GM23338 (cell line): ENCODE results near the gene TAPBP. TPM values are rescaled to one million over a fixed set of nuclear protein-coding genes. Genes with fewer than 3 reads are reported as not detected.

Experiments
- ATAC-seq: fragments of 200-7000 bp; cut with Tn5 transposase; 3 replicates; pipeline ENCODE4 v1.9.1; 2020
- DNase-seq: peaks from one replicate; pipeline ENCODE4 v3.0.0-alpha.2; 2015; ENCODE audit warnings: low spot score
- H2AFZ ChIP-seq: fragments of 200-600 bp; sonication (generic); 2 replicates; pipeline ENCODE4 v1.8.0; 2016; ENCODE audit warnings: antibody characterized with exemption, mild to moderate bottlenecking, moderate library complexity
- H3F3A ChIP-seq: fragments of 200-600 bp; sonication (generic); replicated peaks from 2 replicates; pipeline ENCODE4 v1.8.0; 2017; ENCODE audit warnings: antibody characterized with exemption, mixed run types, low read depth
- H3K27ac ChIP-seq: fragments of 200-600 bp; sonication (generic); 2 replicates; pipeline ENCODE4 v1.6.1; 2016; ENCODE audit warnings: low read depth
- H3K27me3 ChIP-seq: fragments of 200-600 bp; sonication (generic); 2 replicates; pipeline ENCODE4 v1.8.0; 2016; ENCODE audit warnings: mild to moderate bottlenecking, mixed run types, moderate library complexity; ENCODE audit not compliant: insufficient read depth
- H3K36me3 ChIP-seq: fragments of 200-600 bp; sonication (generic); 2 replicates; pipeline ENCODE4 v1.8.0; 2016; ENCODE audit warnings: mild to moderate bottlenecking; ENCODE audit not compliant: insufficient read depth
- H3K4me1 ChIP-seq: fragments of 200-600 bp; sonication (generic); 2 replicates; pipeline ENCODE4 v1.8.0; 2016; ENCODE audit warnings: mild to moderate bottlenecking, moderate library complexity; ENCODE audit not compliant: insufficient read depth
- H3K4me2 ChIP-seq: fragments of 200-600 bp; sonication (generic); 2 replicates; pipeline ENCODE4 v1.7.1; 2017; ENCODE audit warnings: mixed run types
- H3K4me3 ChIP-seq: fragments of 200-600 bp; sonication (generic); 2 replicates; pipeline ENCODE4 v1.6.1; 2016; ENCODE audit warnings: mixed run types
- H3K79me2 ChIP-seq: fragments of 200-600 bp; sonication (generic); replicated peaks from 2 replicates; pipeline ENCODE4 v1.8.0; 2017; ENCODE audit warnings: mild to moderate bottlenecking; ENCODE audit not compliant: insufficient read depth
- H3K9me2 ChIP-seq: fragments of 200-600 bp; sonication (generic); 2 replicates; pipeline ENCODE4 v1.8.0; 2017; ENCODE audit not compliant: insufficient read depth
- H4K20me1 ChIP-seq: fragments of 200-600 bp; sonication (generic); replicated peaks from 2 replicates; pipeline ENCODE4 v1.8.0; 2017; ENCODE audit warnings: mild to moderate bottlenecking; ENCODE audit not compliant: insufficient read depth
- H3K27ac Mint-ChIP-seq: 2 replicates; pipeline ENCODE4 v1.8.0; 2020; ENCODE audit warnings: inconsistent platforms, mild to moderate bottlenecking, moderate library complexity, mixed read lengths
- H3K27me3 Mint-ChIP-seq: 3 replicates; pipeline ENCODE4 v1.8.0; 2022; ENCODE audit warnings: low read depth, mild to moderate bottlenecking, moderate library complexity, mixed read lengths, inconsistent platforms; ENCODE audit not compliant: insufficient read depth, poor library complexity
- H3K36me3 Mint-ChIP-seq: 3 replicates; pipeline ENCODE4 v1.8.0; 2021; ENCODE audit warnings: low read depth, mild to moderate bottlenecking, inconsistent platforms, moderate library complexity, mixed read lengths
- H3K4me1 Mint-ChIP-seq: 3 replicates; pipeline ENCODE4 v1.8.0; 2020; ENCODE audit warnings: mild to moderate bottlenecking, inconsistent platforms, mixed read lengths
- H3K4me3 Mint-ChIP-seq: 3 replicates; pipeline ENCODE4 v1.8.0; 2021; ENCODE audit warnings: moderate library complexity, mild to moderate bottlenecking, inconsistent platforms, mixed read lengths
- H3K9me3 Mint-ChIP-seq: 3 replicates; pipeline ENCODE4 v1.8.0; 2020; ENCODE audit warnings: moderate library complexity, mild to moderate bottlenecking, inconsistent platforms, mixed read lengths
- CREB1 ChIP-seq: fragments of 250-450 bp; sonication (Bioruptor Pico); IDR thresholded peaks from 2 replicates; pipeline ENCODE4 v1.5.0; 2020; ENCODE audit warnings: low read depth, mild to moderate bottlenecking, moderate library complexity
- EZH2 ChIP-seq: fragments of 200-600 bp; sonication (generic); IDR thresholded peaks from one replicate; pipeline ENCODE4 v1.8.0; 2017; ENCODE audit warnings: antibody characterized with exemption, mild to moderate bottlenecking, low read depth; ENCODE audit not compliant: unreplicated experiment
- EZH2phosphoT487 ChIP-seq: fragments of 200-600 bp; sonication (generic); IDR thresholded peaks from one replicate; pipeline ENCODE4 v1.8.1; 2018; ENCODE audit warnings: antibody characterized with exemption; ENCODE audit not compliant: unreplicated experiment
- JUNB ChIP-seq: IDR thresholded peaks from one replicate; pipeline ENCODE4 v1.6.1; 2016; ENCODE audit warnings: antibody characterized with exemption; ENCODE audit not compliant: unreplicated experiment
- NANOG ChIP-seq: IDR thresholded peaks from 2 replicates; pipeline ENCODE4 v1.6.1; 2016; ENCODE audit warnings: antibody characterized with exemption, borderline replicate concordance
- POLR2AphosphoS5 ChIP-seq: IDR thresholded peaks from 2 replicates; pipeline ENCODE4 v1.6.1; 2016; ENCODE audit warnings: antibody characterized with exemption, low read depth
- STAT1 ChIP-seq: IDR thresholded peaks from one replicate; pipeline ENCODE4 v1.6.1; 2016; ENCODE audit warnings: antibody characterized with exemption; ENCODE audit not compliant: unreplicated experiment
- ZNF114 ChIP-seq: fragments of 250-450 bp; sonication (Bioruptor Pico); IDR thresholded peaks from 2 replicates; pipeline ENCODE4 v1.5.0; 2020; ENCODE audit warnings: mild to moderate bottlenecking, moderate library complexity
- polyA plus RNA-seq: library from polyadenylated mRNA; unstranded; fragments of >200 nt; fragmentation: Nextera tagmentation; extraction: Ambion mirVana; gene quantifications from 2 replicates; pipeline ENCODE4 v1.2.1, GENCODE V29; 2016
- total RNA-seq: library from RNA; depleted of rRNA; stranded (reverse); fragments of >200 nt; shearing (Covaris generic); gene quantifications from 2 replicates; pipeline ENCODE4 v1.2.3, GENCODE V29; 2014
- TF ChIP-seq, protein P1 (sequence below), 2 experiments: fragments of 200-600 bp in 1 of 2; sonication (generic) in 1 of 2; conservative IDR thresholded peaks; 2 replicates each; pipeline versions ENCODE4 v1.5.1 to v1.6.1; 2016 to 2017; ENCODE audit warnings: antibody characterized with exemption in 2 of 2, low read depth in 2 of 2, mild to moderate bottlenecking in 2 of 2, moderate library complexity in 1 of 2
- TF ChIP-seq, protein P2 (sequence below): IDR thresholded peaks from one replicate; pipeline ENCODE4 v1.6.1; 2018; ENCODE audit warnings: antibody characterized with exemption; ENCODE audit not compliant: unreplicated experiment
- TF ChIP-seq, protein P3 (sequence below): IDR thresholded peaks from 2 replicates; pipeline ENCODE4 v1.6.1; 2016; ENCODE audit warnings: antibody characterized with exemption
- TF ChIP-seq, protein P4 (sequence below): fragments of 250-450 bp; sonication (Bioruptor Pico); IDR thresholded peaks from 2 replicates; pipeline ENCODE4 v1.5.0; 2020; ENCODE audit warnings: mild to moderate bottlenecking, moderate library complexity

TAPBP gene
- total and polyA plus RNA-seq, 2 experiments from 2014 or later: 19.9 to 37.5 TPM

- TF ChIP-seq, protein P1, sequence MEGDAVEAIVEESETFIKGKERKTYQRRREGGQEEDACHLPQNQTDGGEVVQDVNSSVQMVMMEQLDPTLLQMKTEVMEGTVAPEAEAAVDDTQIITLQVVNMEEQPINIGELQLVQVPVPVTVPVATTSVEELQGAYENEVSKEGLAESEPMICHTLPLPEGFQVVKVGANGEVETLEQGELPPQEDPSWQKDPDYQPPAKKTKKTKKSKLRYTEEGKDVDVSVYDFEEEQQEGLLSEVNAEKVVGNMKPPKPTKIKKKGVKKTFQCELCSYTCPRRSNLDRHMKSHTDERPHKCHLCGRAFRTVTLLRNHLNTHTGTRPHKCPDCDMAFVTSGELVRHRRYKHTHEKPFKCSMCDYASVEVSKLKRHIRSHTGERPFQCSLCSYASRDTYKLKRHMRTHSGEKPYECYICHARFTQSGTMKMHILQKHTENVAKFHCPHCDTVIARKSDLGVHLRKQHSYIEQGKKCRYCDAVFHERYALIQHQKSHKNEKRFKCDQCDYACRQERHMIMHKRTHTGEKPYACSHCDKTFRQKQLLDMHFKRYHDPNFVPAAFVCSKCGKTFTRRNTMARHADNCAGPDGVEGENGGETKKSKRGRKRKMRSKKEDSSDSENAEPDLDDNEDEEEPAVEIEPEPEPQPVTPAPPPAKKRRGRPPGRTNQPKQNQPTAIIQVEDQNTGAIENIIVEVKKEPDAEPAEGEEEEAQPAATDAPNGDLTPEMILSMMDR (conservative IDR thresholded peaks at IDR 0.05; ENCODE audit: low read depth in 2 of 2): no peak
- TF ChIP-seq EZH2 (no peak), NANOG (no peak), JUNB (no peak), CREB1 (no peak), ZNF114 (no peak), EZH2phosphoT487 (no peak), STAT1 (no peak), POLR2AphosphoS5 (no peak)
- TF ChIP-seq, protein P2, sequence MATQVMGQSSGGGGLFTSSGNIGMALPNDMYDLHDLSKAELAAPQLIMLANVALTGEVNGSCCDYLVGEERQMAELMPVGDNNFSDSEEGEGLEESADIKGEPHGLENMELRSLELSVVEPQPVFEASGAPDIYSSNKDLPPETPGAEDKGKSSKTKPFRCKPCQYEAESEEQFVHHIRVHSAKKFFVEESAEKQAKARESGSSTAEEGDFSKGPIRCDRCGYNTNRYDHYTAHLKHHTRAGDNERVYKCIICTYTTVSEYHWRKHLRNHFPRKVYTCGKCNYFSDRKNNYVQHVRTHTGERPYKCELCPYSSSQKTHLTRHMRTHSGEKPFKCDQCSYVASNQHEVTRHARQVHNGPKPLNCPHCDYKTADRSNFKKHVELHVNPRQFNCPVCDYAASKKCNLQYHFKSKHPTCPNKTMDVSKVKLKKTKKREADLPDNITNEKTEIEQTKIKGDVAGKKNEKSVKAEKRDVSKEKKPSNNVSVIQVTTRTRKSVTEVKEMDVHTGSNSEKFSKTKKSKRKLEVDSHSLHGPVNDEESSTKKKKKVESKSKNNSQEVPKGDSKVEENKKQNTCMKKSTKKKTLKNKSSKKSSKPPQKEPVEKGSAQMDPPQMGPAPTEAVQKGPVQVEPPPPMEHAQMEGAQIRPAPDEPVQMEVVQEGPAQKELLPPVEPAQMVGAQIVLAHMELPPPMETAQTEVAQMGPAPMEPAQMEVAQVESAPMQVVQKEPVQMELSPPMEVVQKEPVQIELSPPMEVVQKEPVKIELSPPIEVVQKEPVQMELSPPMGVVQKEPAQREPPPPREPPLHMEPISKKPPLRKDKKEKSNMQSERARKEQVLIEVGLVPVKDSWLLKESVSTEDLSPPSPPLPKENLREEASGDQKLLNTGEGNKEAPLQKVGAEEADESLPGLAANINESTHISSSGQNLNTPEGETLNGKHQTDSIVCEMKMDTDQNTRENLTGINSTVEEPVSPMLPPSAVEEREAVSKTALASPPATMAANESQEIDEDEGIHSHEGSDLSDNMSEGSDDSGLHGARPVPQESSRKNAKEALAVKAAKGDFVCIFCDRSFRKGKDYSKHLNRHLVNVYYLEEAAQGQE: no peak
- TF ChIP-seq, protein P3, sequence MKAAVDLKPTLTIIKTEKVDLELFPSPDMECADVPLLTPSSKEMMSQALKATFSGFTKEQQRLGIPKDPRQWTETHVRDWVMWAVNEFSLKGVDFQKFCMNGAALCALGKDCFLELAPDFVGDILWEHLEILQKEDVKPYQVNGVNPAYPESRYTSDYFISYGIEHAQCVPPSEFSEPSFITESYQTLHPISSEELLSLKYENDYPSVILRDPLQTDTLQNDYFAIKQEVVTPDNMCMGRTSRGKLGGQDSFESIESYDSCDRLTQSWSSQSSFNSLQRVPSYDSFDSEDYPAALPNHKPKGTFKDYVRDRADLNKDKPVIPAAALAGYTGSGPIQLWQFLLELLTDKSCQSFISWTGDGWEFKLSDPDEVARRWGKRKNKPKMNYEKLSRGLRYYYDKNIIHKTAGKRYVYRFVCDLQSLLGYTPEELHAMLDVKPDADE: no peak
These were observed 23.4 kb downstream of the TAPBP start (continued) for GRCh38 chr6:33290459-33290858.

GRCh38 chr6:33289784-33290315 lies 24.0 kb downstream of the TAPBP start:
- Mint-ChIP-seq H3K27ac (peak overlapping the region; percentile 90), H3K4me1 (peaks cover 16% of the 10 kb centered on the region), H3K4me3 (peak overlapping the region; percentile 96), H3K27me3 (peaks cover 2% of the 10 kb centered on the region), H3K9me3 (no peaks in the 10 kb centered on the region), H3K36me3 (peaks cover 56% of the 10 kb centered on the region)
- Histone ChIP-seq H3K4me2 (peak overlapping the region; percentile 97), H3K27me3 (no peaks in the 10 kb centered on the region), H3K4me3 (peak overlapping the region; percentile 68), H3K36me3 (peaks cover 20% of the 10 kb centered on the region), H3K79me2 (peaks cover 33% of the 10 kb centered on the region), H4K20me1 (peaks cover 11% of the 10 kb centered on the region), H3F3A (0 out of 2 replicates have a peak, but pooled peaks cover 9% of the 10 kb centered on the region), H3K4me1 (peaks cover 13% of the 10 kb centered on the region), H3K9me2 (no peaks in the 10 kb centered on the region), H2AFZ (no peak overlapping the region), H3K27ac (no peak overlapping the region)
- DNase-seq (no peak), ATAC-seq (peak; percentile 23)
- TF ChIP-seq EZH2: no peak
- TF ChIP-seq, protein P4, sequence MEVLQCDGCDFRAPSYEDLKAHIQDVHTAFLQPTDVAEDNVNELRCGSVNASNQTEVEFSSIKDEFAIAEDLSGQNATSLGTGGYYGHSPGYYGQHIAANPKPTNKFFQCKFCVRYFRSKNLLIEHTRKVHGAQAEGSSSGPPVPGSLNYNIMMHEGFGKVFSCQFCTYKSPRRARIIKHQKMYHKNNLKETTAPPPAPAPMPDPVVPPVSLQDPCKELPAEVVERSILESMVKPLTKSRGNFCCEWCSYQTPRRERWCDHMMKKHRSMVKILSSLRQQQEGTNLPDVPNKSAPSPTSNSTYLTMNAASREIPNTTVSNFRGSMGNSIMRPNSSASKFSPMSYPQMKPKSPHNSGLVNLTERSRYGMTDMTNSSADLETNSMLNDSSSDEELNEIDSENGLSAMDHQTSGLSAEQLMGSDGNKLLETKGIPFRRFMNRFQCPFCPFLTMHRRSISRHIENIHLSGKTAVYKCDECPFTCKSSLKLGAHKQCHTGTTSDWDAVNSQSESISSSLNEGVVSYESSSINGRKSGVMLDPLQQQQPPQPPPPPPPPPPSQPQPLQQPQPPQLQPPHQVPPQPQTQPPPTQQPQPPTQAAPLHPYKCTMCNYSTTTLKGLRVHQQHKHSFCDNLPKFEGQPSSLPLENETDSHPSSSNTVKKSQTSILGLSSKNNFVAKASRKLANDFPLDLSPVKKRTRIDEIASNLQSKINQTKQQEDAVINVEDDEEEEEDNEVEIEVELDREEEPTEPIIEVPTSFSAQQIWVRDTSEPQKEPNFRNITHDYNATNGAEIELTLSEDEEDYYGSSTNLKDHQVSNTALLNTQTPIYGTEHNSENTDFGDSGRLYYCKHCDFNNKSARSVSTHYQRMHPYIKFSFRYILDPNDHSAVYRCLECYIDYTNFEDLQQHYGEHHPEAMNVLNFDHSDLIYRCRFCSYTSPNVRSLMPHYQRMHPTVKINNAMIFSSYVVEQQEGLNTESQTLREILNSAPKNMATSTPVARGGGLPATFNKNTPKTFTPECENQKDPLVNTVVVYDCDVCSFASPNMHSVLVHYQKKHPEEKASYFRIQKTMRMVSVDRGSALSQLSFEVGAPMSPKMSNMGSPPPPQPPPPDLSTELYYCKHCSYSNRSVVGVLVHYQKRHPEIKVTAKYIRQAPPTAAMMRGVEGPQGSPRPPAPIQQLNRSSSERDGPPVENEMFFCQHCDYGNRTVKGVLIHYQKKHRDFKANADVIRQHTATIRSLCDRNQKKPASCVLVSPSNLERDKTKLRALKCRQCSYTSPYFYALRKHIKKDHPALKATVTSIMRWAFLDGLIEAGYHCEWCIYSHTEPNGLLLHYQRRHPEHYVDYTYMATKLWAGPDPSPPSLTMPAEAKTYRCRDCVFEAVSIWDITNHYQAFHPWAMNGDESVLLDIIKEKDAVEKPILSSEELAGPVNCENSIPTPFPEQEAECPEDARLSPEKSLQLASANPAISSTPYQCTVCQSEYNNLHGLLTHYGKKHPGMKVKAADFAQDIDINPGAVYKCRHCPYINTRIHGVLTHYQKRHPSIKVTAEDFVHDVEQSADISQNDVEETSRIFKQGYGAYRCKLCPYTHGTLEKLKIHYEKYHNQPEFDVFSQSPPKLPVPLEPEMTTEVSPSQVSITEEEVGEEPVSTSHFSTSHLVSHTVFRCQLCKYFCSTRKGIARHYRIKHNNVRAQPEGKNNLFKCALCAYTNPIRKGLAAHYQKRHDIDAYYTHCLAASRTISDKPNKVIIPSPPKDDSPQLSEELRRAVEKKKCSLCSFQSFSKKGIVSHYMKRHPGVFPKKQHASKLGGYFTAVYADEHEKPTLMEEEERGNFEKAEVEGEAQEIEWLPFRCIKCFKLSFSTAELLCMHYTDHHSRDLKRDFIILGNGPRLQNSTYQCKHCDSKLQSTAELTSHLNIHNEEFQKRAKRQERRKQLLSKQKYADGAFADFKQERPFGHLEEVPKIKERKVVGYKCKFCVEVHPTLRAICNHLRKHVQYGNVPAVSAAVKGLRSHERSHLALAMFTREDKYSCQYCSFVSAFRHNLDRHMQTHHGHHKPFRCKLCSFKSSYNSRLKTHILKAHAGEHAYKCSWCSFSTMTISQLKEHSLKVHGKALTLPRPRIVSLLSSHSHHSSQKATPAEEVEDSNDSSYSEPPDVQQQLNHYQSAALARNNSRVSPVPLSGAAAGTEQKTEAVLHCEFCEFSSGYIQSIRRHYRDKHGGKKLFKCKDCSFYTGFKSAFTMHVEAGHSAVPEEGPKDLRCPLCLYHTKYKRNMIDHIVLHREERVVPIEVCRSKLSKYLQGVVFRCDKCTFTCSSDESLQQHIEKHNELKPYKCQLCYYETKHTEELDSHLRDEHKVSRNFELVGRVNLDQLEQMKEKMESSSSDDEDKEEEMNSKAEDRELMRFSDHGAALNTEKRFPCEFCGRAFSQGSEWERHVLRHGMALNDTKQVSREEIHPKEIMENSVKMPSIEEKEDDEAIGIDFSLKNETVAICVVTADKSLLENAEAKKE (CRISPR knock-in tag): no peak
